Esophagus (tissue), 2 donors: Measurements from ENCODE around the gene SERPINA10. TPM values are rescaled to one million over a fixed set of nuclear protein-coding genes. Genes with fewer than 3 reads are reported as not detected.
"Not testable (repeated sequence)": the region's sequence is repeated elsewhere in the genome, so short reads cannot be mapped to it uniquely, and the experiment has no call there.

Experiments used
- H3K27ac ChIP-seq, 2 donors: one replicate each; pipeline ENCODE4 v1.5.1; 2013; ENCODE audit warnings: low read depth in 2 of 2, mild to moderate bottlenecking in 2 of 2, inconsistent platforms in 1 of 2, low read length in 1 of 2, moderate library complexity in 1 of 2
- H3K27me3 ChIP-seq, 2 donors: one replicate each; pipeline ENCODE4 v1.6.1; 2013; ENCODE audit warnings: low read length in 2 of 2, control low read depth in 1 of 2, mild to moderate bottlenecking in 1 of 2; ENCODE audit not compliant: insufficient read depth in 2 of 2, control insufficient read depth in 1 of 2
- H3K36me3 ChIP-seq, 2 donors: one replicate each; pipeline ENCODE4 v1.6.1; 2013; ENCODE audit warnings: low read length in 1 of 2; ENCODE audit not compliant: control insufficient read depth in 2 of 2, insufficient read depth in 2 of 2
- H3K4me1 ChIP-seq, 2 donors: one replicate each; pipeline ENCODE4 v1.6.1; 2013; ENCODE audit warnings: low read length in 1 of 2; ENCODE audit not compliant: control insufficient read depth in 2 of 2, insufficient read depth in 2 of 2
- H3K4me3 ChIP-seq, 2 donors: one replicate each; pipeline ENCODE4 v1.5.1; 2013; ENCODE audit warnings: low read length in 2 of 2, mild to moderate bottlenecking in 2 of 2, low read depth in 1 of 2, moderate library complexity in 1 of 2
- H3K9me3 ChIP-seq, 2 donors: one replicate each; pipeline ENCODE4 v1.6.1; 2013; ENCODE audit warnings: mild to moderate bottlenecking in 2 of 2, low read depth in 1 of 2, low read length in 1 of 2, moderate library complexity in 1 of 2; ENCODE audit not compliant: control insufficient read depth in 2 of 2, insufficient read depth in 1 of 2
- WGBS, 2 donors: extraction: QIAGEN DNeasy Blood & Tissue Kit; methylation state at CpG; one replicate each; pipeline ENCODE4 v1.1.7; 2013; 5-methylcytosine and 5-hydroxymethylcytosine counted together
- polyA plus RNA-seq, 2 donors: library from polyadenylated mRNA; stranded (reverse); fragments of 200-250 nt; gene quantifications; one replicate each; pipeline ENCODE4 v1.2.3, GENCODE V29; 2013
- donor health status: healthy with polysubstance abuse.
- donor health status: Bipolar disorder and iron deficiency.

SERPINA10 gene
- polyA plus RNA-seq, 2 donors = not detected

GRCh38 chr14:94290197-94290596 is 2.9 kb downstream of the SERPINA10 start:
- Histone ChIP-seq H3K9me3 (peaks cover 0 to 2% of the 10 kb centered on the region in 2 donors), H3K36me3 (no peaks in the 10 kb centered on the region), H3K4me3 (no peak overlapping the region), H3K27ac (no peak overlapping the region), H3K4me1 (peaks cover 2 to 10% of the 10 kb centered on the region in 2 donors), H3K27me3 (no peaks in the 10 kb centered on the region)
- 46 to 64% methylated on average over 8 of the region's 8 CpGs for WGBS, 2 donors

- H3K27me3 ChIP-seq = no peaks in the 10 kb centered on the region
- H3K4me3 ChIP-seq = no peak overlapping the region
- WGBS, 2 donors = 59 to 65% methylated on average over 14 of the region's 14 CpGs
- no peaks in the 10 kb centered on the region for H3K36me3 ChIP-seq
- H3K4me1 ChIP-seq = peaks cover 2 to 10% of the 10 kb centered on the region in 2 donors
- H3K9me3 ChIP-seq = peaks cover 0 to 2% of the 10 kb centered on the region in 2 donors
- H3K27ac ChIP-seq = no peak overlapping the region
These were observed 4.2 kb downstream of the SERPINA10 start for GRCh38 chr14:94288610-94289465.

GRCh38 chr14:94285158-94285557 is 7.9 kb downstream of the SERPINA10 start:
- Histone ChIP-seq H3K4me1 (peaks cover 2 to 8% of the 10 kb centered on the region in 2 donors), H3K27ac (no peak overlapping the region), H3K27me3 (no peaks in the 10 kb centered on the region), H3K36me3 (no peaks in the 10 kb centered on the region), H3K4me3 (no peak overlapping the region), H3K9me3 (peaks cover 0 to 1% of the 10 kb centered on the region in 2 donors)

- Histone ChIP-seq H3K9me3 (no peaks in the 10 kb centered on the region), H3K27me3 (no peaks in the 10 kb centered on the region), H3K4me3 (no peak overlapping the region), H3K4me1 (peaks cover 2 to 5% of the 10 kb centered on the region in 2 donors), H3K36me3 (no peaks in the 10 kb centered on the region), H3K27ac (no peak overlapping the region)
- WGBS, 2 donors = 69 to 78% methylated on average over 2 of the region's 2 CpGs
These were observed 8.8 kb downstream of the SERPINA10 start for GRCh38 chr14:94284221-94284620.

GRCh38 chr14:94282991-94283723 is 9.9 kb downstream of the SERPINA10 start:
- no peak overlapping the region for H3K4me3 ChIP-seq
- no peaks in the 10 kb centered on the region for H3K4me1 ChIP-seq
- no peak overlapping the region for H3K27ac ChIP-seq
- no peaks in the 10 kb centered on the region for H3K27me3 ChIP-seq
- no peaks in the 10 kb centered on the region for H3K36me3 ChIP-seq
- 76 to 79% methylated on average over 2 of the region's 2 CpGs for WGBS, 2 donors
- H3K9me3 ChIP-seq = no peaks in the 10 kb centered on the region

GRCh38 chr14:94278731-94279130 is 14.3 kb downstream of the SERPINA10 start:
- 72 to 73% methylated on average over 2 of the region's 2 CpGs for WGBS, 2 donors
- Histone ChIP-seq H3K4me1 (no peaks in the 10 kb centered on the region), H3K4me3 (no peak overlapping the region), H3K27me3 (no peaks in the 10 kb centered on the region), H3K27ac (no peak overlapping the region), H3K36me3 (no peaks in the 10 kb centered on the region), H3K9me3 (no peaks in the 10 kb centered on the region)

GRCh38 chr14:94276898-94277561 is 16.0 kb downstream of the SERPINA10 start:
- H3K27me3 ChIP-seq, H3K9me3 ChIP-seq, H3K4me3 ChIP-seq, H3K36me3 ChIP-seq, H3K27ac ChIP-seq, H3K4me1 ChIP-seq: not testable (repeated sequence)
- 79 to 89% methylated on average over 11 of the region's 11 CpGs for WGBS, 2 donors

- H3K4me1 ChIP-seq = no peaks in the 10 kb centered on the region
- H3K4me3 ChIP-seq = no peak overlapping the region
- no peaks in the 10 kb centered on the region for H3K9me3 ChIP-seq
- H3K36me3 ChIP-seq = no peaks in the 10 kb centered on the region
- 71 to 78% methylated on average over 10 of the region's 10 CpGs for WGBS, 2 donors
- no peaks in the 10 kb centered on the region for H3K27me3 ChIP-seq
- H3K27ac ChIP-seq = no peak overlapping the region
These were observed 23.9 kb downstream of the SERPINA10 start for GRCh38 chr14:94269156-94269555.

- H3K4me1 ChIP-seq, H3K27ac ChIP-seq, H3K4me3 ChIP-seq, H3K36me3 ChIP-seq, H3K27me3 ChIP-seq, H3K9me3 ChIP-seq: not testable (repeated sequence)
- WGBS, 2 donors = 82 to 83% methylated on average over 7 of the region's 7 CpGs
These were observed 24.5 kb downstream of the SERPINA10 start for GRCh38 chr14:94268582-94268981.
